ENCODE measurements around the gene KCNK16. TPM values are rescaled to one million over a fixed set of nuclear protein-coding genes. Genes with fewer than 3 reads are reported as not detected.

KCNK16 gene
- total and polyA plus RNA-seq, 10 donors, result not detected

- no peak for TF ChIP-seq CTCF (IDR thresholded peaks at IDR 0.05 in 8 of 11, conservative IDR thresholded peaks at IDR 0.05 in 3 of 11)
- no peak for TF ChIP-seq POLR2A (IDR thresholded peaks at IDR 0.05)
- TF ChIP-seq POLR2AphosphoS5 (IDR thresholded peaks at IDR 0.05), result no peak
- 84 to 93% (median 89%) methylated on average over 3 of the region's 3 CpGs for WGBS, 5 donors
- Histone ChIP-seq H3K4me1 (peaks cover 0 to 6% (median 0%) of the 10 kb centered on the region in 6 donors), H3K4me3 (no peak overlapping the region), H3K9me3 (no peaks in the 10 kb centered on the region), H3K27me3 (replicated peaks in 1 of 7) (peaks cover 0 to 16% (median 0%) of the 10 kb centered on the region in 7 donors), H3K36me3 (no peaks in the 10 kb centered on the region), H3K27ac (no peak overlapping the region)
- intact Hi-C loops (cut with DNase I; ENCODE audit: low total_unique reads), result no loop called here
- no peak for DNase-seq
These were observed 46.0 kb downstream of the KCNK16 start for GRCh38 chr6:39276379-39276995.

GRCh38 chr6:39274903-39275302, 47.6 kb downstream of the KCNK16 start:
- no peak for TF ChIP-seq POLR2A (IDR thresholded peaks at IDR 0.05)
- TF ChIP-seq CTCF (IDR thresholded peaks at IDR 0.05 in 8 of 11, conservative IDR thresholded peaks at IDR 0.05 in 3 of 11), result no peak
- Histone ChIP-seq H3K4me1 (no peaks in the 10 kb centered on the region), H3K27ac (no peak overlapping the region), H3K36me3 (no peaks in the 10 kb centered on the region), H3K27me3 (replicated peaks in 1 of 7) (peaks cover 0 to 8% (median 0%) of the 10 kb centered on the region in 7 donors), H3K4me3 (no peak overlapping the region), H3K9me3 (no peaks in the 10 kb centered on the region)
- WGBS, 5 donors, result 72 to 94% (median 88%) methylated on average over 3 of the region's 3 CpGs
- intact Hi-C loops (cut with DNase I; ENCODE audit: low total_unique reads), result no loop called here
- DNase-seq, result no peak

GRCh38 chr6:39274471-39274870, 48.0 kb downstream of the KCNK16 start:
- intact Hi-C loops (cut with DNase I; ENCODE audit: low total_unique reads), result no loop called here
- Histone ChIP-seq H3K9me3 (no peaks in the 10 kb centered on the region), H3K4me3 (no peak overlapping the region), H3K36me3 (no peaks in the 10 kb centered on the region), H3K27ac (no peak overlapping the region), H3K27me3 (replicated peaks in 1 of 7) (peaks cover 0 to 4% (median 0%) of the 10 kb centered on the region in 7 donors), H3K4me1 (no peaks in the 10 kb centered on the region)
- WGBS, 5 donors, result 59 to 82% (median 66%) methylated on average over 4 of the region's 4 CpGs
- DNase-seq, result no peak
- TF ChIP-seq POLR2AphosphoS5 (IDR thresholded peaks at IDR 0.05) (no peak), CTCF (IDR thresholded peaks at IDR 0.05 in 8 of 11, conservative IDR thresholded peaks at IDR 0.05 in 3 of 11) (no peak), POLR2A (IDR thresholded peaks at IDR 0.05) (no peak)

- Histone ChIP-seq H3K4me3 (no peak overlapping the region), H3K36me3 (no peaks in the 10 kb centered on the region), H3K9me3 (no peaks in the 10 kb centered on the region), H3K4me1 (no peaks in the 10 kb centered on the region), H3K27me3 (replicated peaks in 1 of 7) (no peaks in the 10 kb centered on the region), H3K27ac (no peak overlapping the region)
- 60 to 80% (median 68%) methylated on average over 6 of the region's 6 CpGs for WGBS, 5 donors
- intact Hi-C loops (cut with DNase I; ENCODE audit: low total_unique reads), result no loop called here
- no peak for TF ChIP-seq POLR2A (IDR thresholded peaks at IDR 0.05)
- DNase-seq, result no peak
These were observed 49.1 kb downstream of the KCNK16 start for GRCh38 chr6:39273406-39273821.
